Breast epithelium (tissue), 3 donors: ENCODE results near the gene FOXA2.

Experiments used
- CTCF ChIP-seq, 3 donors: fragments of 450-650 bp; IDR thresholded peaks; one replicate each; pipeline ENCODE4 v1.5.1; 2016 to 2017; ENCODE audit warnings: antibody characterized with exemption in 3 of 3, mild to moderate bottlenecking in 3 of 3, moderate library complexity in 3 of 3
- POLR2A ChIP-seq: fragments of 450-650 bp; IDR thresholded peaks from one replicate; pipeline ENCODE4 v1.6.1; 2016; ENCODE audit warnings: antibody characterized with exemption, mild to moderate bottlenecking, moderate library complexity
- POLR2AphosphoS5 ChIP-seq, 3 donors: sonication (generic); formaldehyde crosslinking; IDR thresholded peaks; one replicate each; pipeline ENCODE4 v1.6.1; 2017; ENCODE audit warnings: antibody characterized with exemption in 3 of 3

- TF ChIP-seq CTCF (IDR thresholded peaks at IDR 0.05) (no peak), POLR2A (no peak), POLR2AphosphoS5 (IDR thresholded peaks at IDR 0.05) (no peak)
Observed at GRCh38 chr20:22579711-22580697, 4.4 kb downstream of the FOXA2 start.
